CD4-positive, alpha-beta T cell treated with Interleukin-1 beta for 1 hour (primary cell): Measurements from ENCODE around the gene PCSK2.

Source experiments
- DNase-seq, 2 donors: peaks; one replicate each; pipeline ENCODE4 v3.0.0-alpha.2; 2020 to 2022

PCSK2 gene

GRCh38 chr20:17406051-17406590, 179.3 kb downstream of the PCSK2 start:
- no peak for DNase-seq

- DNase-seq: no peak
Measured at GRCh38 chr20:17407550-17407949, 180.7 kb downstream of the PCSK2 start.

GRCh38 chr20:17417225-17417624, 190.4 kb downstream of the PCSK2 start:
- DNase-seq: no peak

- DNase-seq: no peak
Measured at GRCh38 chr20:17418737-17419136, 191.9 kb downstream of the PCSK2 start.

- DNase-seq: no peak
Measured at GRCh38 chr20:17419479-17420041, 192.7 kb downstream of the PCSK2 start.

- no peak for DNase-seq
Measured at GRCh38 chr20:17421493-17421892, 194.7 kb downstream of the PCSK2 start.

- DNase-seq: no peak
Measured at GRCh38 chr20:17423782-17424181, 196.9 kb downstream of the PCSK2 start.

- no peak for DNase-seq
Measured at GRCh38 chr20:17427638-17428037, 200.8 kb downstream of the PCSK2 start.

- DNase-seq: no peak
Measured at GRCh38 chr20:17430125-17430950, 203.5 kb downstream of the PCSK2 start.

GRCh38 chr20:17431621-17432364, 205.0 kb downstream of the PCSK2 start:
- DNase-seq: peak; percentile 13 to 29

- DNase-seq: no peak
Measured at GRCh38 chr20:17436664-17437063, 209.8 kb downstream of the PCSK2 start.

- DNase-seq: no peak
Measured at GRCh38 chr20:17437251-17437650, 210.4 kb downstream of the PCSK2 start.

GRCh38 chr20:17438436-17439039, 211.7 kb downstream of the PCSK2 start:
- no peak for DNase-seq

- no peak for DNase-seq
Measured at GRCh38 chr20:17439616-17440296, 212.9 kb downstream of the PCSK2 start.

GRCh38 chr20:17441745-17442144, 214.9 kb downstream of the PCSK2 start:
- no peak for DNase-seq

GRCh38 chr20:17442588-17442987, 215.7 kb downstream of the PCSK2 start:
- DNase-seq: no peak

GRCh38 chr20:17443131-17443858, 216.5 kb downstream of the PCSK2 start:
- no peak for DNase-seq

GRCh38 chr20:17444091-17444490, 217.3 kb downstream of the PCSK2 start:
- no peak for DNase-seq

- DNase-seq: no peak
Measured at GRCh38 chr20:17445543-17445942, 218.7 kb downstream of the PCSK2 start.

- DNase-seq: no peak
Measured at GRCh38 chr20:17446171-17446570, 219.3 kb downstream of the PCSK2 start.

- no peak for DNase-seq
Measured at GRCh38 chr20:17448071-17448470, 221.2 kb downstream of the PCSK2 start.

GRCh38 chr20:17449031-17449430, 222.2 kb downstream of the PCSK2 start:
- DNase-seq: no peak
